Spleen (tissue), 7 donors: Measurements from ENCODE around the gene MYOF.

Experiments
- CTCF ChIP-seq, 11 experiments: fragments of 200-600 bp in 7 of 11; fragments of 450-650 bp in 4 of 11; sonication (generic) in 4 of 11; IDR thresholded peaks in 8 of 11; conservative IDR thresholded peaks in 3 of 11; 1 replicate in 7 of 11; 2 replicates in 4 of 11; pipeline versions ENCODE4 v1.4.0 to v1.8.0; 2016 to 2021; ENCODE audit warnings: antibody characterized with exemption in 11 of 11, inconsistent platforms in 4 of 11, mild to moderate bottlenecking in 1 of 11
- POLR2A ChIP-seq, 3 donors: fragments of 450-650 bp; IDR thresholded peaks; one replicate each; pipeline ENCODE4 v1.5.1; 2017; ENCODE audit warnings: antibody characterized with exemption in 3 of 3, mild to moderate bottlenecking in 1 of 3
- POLR2AphosphoS5 ChIP-seq, 3 donors: sonication (generic); formaldehyde crosslinking; IDR thresholded peaks; one replicate each; pipeline ENCODE4 v1.5.1; 2017; ENCODE audit warnings: antibody characterized with exemption in 3 of 3
- donor health status: DM: no; HTN: no; CAD: no; lungs with moderate emphysema.
- donor health status: DM: no; HTN: no; CAD: no.
- donor health status: DM: no; HTN: no; CAD: no.

DNA sequence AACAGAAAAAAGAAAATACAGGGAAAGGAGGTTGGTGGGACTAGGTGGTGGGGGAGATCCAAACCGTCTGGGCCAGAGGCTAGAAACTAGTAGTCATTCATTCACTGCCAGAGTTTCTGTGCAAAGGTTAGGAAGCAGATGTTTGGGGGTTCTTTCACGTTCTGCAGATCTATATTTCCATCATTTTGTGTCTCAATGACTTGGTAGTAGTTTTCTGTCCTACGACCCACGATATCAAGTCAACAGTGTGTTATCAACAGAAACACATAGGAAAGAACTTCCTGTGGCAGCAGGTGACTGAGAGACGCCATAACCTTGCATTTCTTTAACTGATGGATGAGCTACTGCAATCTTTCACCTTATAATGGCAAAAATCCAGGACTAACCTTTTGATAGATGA lies 16.0 kb upstream of the MYOF start:
- TF ChIP-seq CTCF (IDR thresholded peaks at IDR 0.05 in 8 of 11, conservative IDR thresholded peaks at IDR 0.05 in 3 of 11) (no peak), POLR2AphosphoS5 (IDR thresholded peaks at IDR 0.05) (no peak), POLR2A (IDR thresholded peaks at IDR 0.05) (no peak)
